ENCODE data around the gene MBLAC1. TPM values are rescaled to one million over a fixed set of nuclear protein-coding genes. Genes with fewer than 3 reads are reported as not detected.
A peak's percentile ranks its signal among the peaks of the same experiment; 100 is the strongest.

MBLAC1 gene
- total and polyA plus RNA-seq, 9 of the 15 experiments (the other 6 are each of a cell fraction or from before 2014, with no cell fraction given) = 0.03 to 3.1 (median 0.52) TPM

- peaks cover 3% of the 10 kb centered on the region for H3K9me1 ChIP-seq (ENCODE audit: control insufficient read depth, insufficient read depth, low read length)
- no peak overlapping the region for H2AFZ ChIP-seq (ENCODE audit: low read depth, low read length)
- TF ChIP-seq POLR2G (IDR thresholded peaks at IDR 0.05; ENCODE audit: low read depth, low read length) (peak; percentile 44), MAFF (IDR thresholded peaks at IDR 0.05; ENCODE audit: low read length) (no peak)
- TF ChIP-seq, protein P1, sequence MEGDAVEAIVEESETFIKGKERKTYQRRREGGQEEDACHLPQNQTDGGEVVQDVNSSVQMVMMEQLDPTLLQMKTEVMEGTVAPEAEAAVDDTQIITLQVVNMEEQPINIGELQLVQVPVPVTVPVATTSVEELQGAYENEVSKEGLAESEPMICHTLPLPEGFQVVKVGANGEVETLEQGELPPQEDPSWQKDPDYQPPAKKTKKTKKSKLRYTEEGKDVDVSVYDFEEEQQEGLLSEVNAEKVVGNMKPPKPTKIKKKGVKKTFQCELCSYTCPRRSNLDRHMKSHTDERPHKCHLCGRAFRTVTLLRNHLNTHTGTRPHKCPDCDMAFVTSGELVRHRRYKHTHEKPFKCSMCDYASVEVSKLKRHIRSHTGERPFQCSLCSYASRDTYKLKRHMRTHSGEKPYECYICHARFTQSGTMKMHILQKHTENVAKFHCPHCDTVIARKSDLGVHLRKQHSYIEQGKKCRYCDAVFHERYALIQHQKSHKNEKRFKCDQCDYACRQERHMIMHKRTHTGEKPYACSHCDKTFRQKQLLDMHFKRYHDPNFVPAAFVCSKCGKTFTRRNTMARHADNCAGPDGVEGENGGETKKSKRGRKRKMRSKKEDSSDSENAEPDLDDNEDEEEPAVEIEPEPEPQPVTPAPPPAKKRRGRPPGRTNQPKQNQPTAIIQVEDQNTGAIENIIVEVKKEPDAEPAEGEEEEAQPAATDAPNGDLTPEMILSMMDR (IDR thresholded peaks at IDR 0.05 in 2 of 3, conservative IDR thresholded peaks at IDR 0.05 in 1 of 3; ENCODE audit: insufficient read depth in 2 of 3, low read depth in 1 of 3, low read length in 3 of 3) = peak in 2 of 3 experiments; percentile 18 to 23; a peak in 3 of 6 replicates
- H3K27ac ChIP-seq (ENCODE audit: extremely low read depth, low read depth, low read length) = no peak overlapping the region
- ChIA-PET POLR2A (no interaction called here), CTCF (ENCODE audit: low intra/inter-chr PET ratio) (no interaction called here)
- FAIRE-seq (peak; percentile 29), DNase-seq (ENCODE audit: extremely low read depth in 1 of 4, low spot score in 3 of 4) (peak in 1 of 4 experiments; percentile 15), ATAC-seq (peak; percentile 57)
- in situ Hi-C loops (cut with MboI) (loop anchor here (10.0 kb wide), 1 partner anchor 1725 kb away; no protein-coding TSS in a partner anchor), intact Hi-C loops (cut with micrococcal nuclease) (no loop called here)
- H4K20me1 ChIP-seq (replicated peaks; ENCODE audit: control insufficient read depth, insufficient read depth, low read length) = no peaks in the 10 kb centered on the region
- no peak overlapping the region for H3K9ac ChIP-seq (ENCODE audit: insufficient read depth in 1 of 2, low read depth in 2 of 2, low read length in 2 of 2)
- no TSS peak for BruUV-seq (replicated peaks)
- no peak overlapping the region for H3K4me2 ChIP-seq (ENCODE audit: insufficient read depth, low read length)
- peaks cover 83% of the 10 kb centered on the region; the same call in 2 of the 3 replicates for H3K36me3 ChIP-seq (ENCODE audit: control insufficient read depth, insufficient read depth, low read length)
- H3K4me3 ChIP-seq = no peak overlapping the region
- H3K79me2 ChIP-seq (ENCODE audit: control insufficient read depth, insufficient read depth, low read length) = no peaks in the 10 kb centered on the region
- H3K4me1 ChIP-seq (replicated peaks in 1 of 2; ENCODE audit: control insufficient read depth in 2 of 2, insufficient read depth in 2 of 2, low read length in 2 of 2) = peaks cover 2 to 31% of the 10 kb centered on the region in 2 experiments; a peak in 4 of 5 replicates
- 94% methylated on average over 12 of the region's 12 CpGs for WGBS (ENCODE audit: insufficient coverage, low coverage, missing lambda C conversion rate)
- no peaks in the 10 kb centered on the region for H3K9me3 ChIP-seq (replicated peaks; ENCODE audit: control insufficient read depth, insufficient read depth, low read depth, low read length)
- H3K27me3 ChIP-seq (ENCODE audit: control insufficient read depth in 2 of 2, insufficient read depth in 2 of 2, low read length in 2 of 2) = no peaks in the 10 kb centered on the region
Observed at GRCh38 chr7:100109521-100110163, 17.1 kb upstream of the MBLAC1 start.
